SJCRH30 (cell line): Measurements from ENCODE around the gene MYO1C. TPM values are rescaled to one million over a fixed set of nuclear protein-coding genes. Genes with fewer than 3 reads are reported as not detected.
"Not testable (repeated sequence)": the region's sequence is repeated elsewhere in the genome, so short reads cannot be mapped to it uniquely, and the experiment has no call there.

Source experiments
- DNase-seq, 2 experiments: peaks; one replicate each; pipeline ENCODE4 v3.0.0-alpha.2; 2015 to 2020
- H3K27ac ChIP-seq: fragments of 250-450 bp; sonication (Bioruptor Pico); 2 replicates; pipeline ENCODE4 v1.5.1; 2020; ENCODE audit warnings: mild to moderate bottlenecking, moderate library complexity
- H3K27me3 ChIP-seq: fragments of 250-450 bp; sonication (Bioruptor Pico); 2 replicates; pipeline ENCODE4 v1.5.1; 2020; ENCODE audit warnings: mild to moderate bottlenecking, moderate library complexity
- H3K36me3 ChIP-seq: fragments of 250-450 bp; sonication (Bioruptor Pico); 2 replicates; pipeline ENCODE4 v1.5.1; 2020; ENCODE audit warnings: mild to moderate bottlenecking, moderate library complexity
- H3K4me1 ChIP-seq: fragments of 250-450 bp; sonication (Bioruptor Pico); 2 replicates; pipeline ENCODE4 v1.5.1; 2020; ENCODE audit warnings: mild to moderate bottlenecking, moderate library complexity
- H3K4me3 ChIP-seq: fragments of 250-450 bp; sonication (Bioruptor Pico); 2 replicates; pipeline ENCODE4 v1.5.1; 2020; ENCODE audit warnings: mild to moderate bottlenecking, moderate library complexity
- H3K9me3 ChIP-seq: fragments of 250-450 bp; sonication (Bioruptor Pico); replicated peaks from 2 replicates; pipeline ENCODE4 v1.5.1; 2020; ENCODE audit warnings: mild to moderate bottlenecking, moderate library complexity
- total RNA-seq: library from RNA; depleted of rRNA; stranded (reverse); fragments of >200 nt; shearing (Covaris generic); gene quantifications from 2 replicates; pipeline ENCODE4 v1.2.3, GENCODE V29; 2014

The MYO1C gene
- total RNA-seq, 1 experiment from 2014 or later = 19.1 TPM

DNA sequence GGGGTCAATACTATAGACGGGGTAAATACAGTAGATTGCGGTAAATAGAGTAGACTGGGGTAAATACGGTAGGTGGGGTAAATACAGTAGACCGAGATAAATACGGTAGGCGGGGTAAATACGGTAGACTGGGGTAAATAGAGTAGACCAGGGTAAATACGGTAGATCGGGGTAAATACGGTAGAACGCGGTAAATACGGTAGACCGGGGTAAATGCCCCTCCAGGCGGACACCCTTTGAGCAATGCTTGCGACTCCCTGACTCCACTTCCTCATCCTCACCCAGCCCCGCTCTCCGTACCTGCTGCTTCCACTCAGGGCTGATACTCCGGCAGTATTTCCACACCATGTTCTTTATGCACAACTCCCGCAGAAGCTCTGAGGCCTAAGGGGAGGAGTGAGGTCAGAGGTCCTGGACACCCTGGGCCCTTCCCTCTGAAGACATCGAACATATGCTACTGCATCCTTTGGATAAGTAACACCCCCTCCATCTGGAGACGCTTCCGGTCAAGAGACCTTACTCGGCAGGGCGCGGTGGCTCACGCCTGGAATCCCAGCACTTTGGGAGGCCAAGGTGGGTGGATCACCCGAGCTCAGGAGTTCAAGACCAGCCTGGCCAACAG, 23.1 kb downstream of the MYO1C start:
- H3K4me3 ChIP-seq = no peak overlapping the region
- H3K36me3 ChIP-seq = no peaks in the 10 kb centered on the region
- H3K9me3 ChIP-seq = no peaks in the 10 kb centered on the region
- H3K27me3 ChIP-seq = no peaks in the 10 kb centered on the region
- no peak for DNase-seq
- no peaks in the 10 kb centered on the region for H3K4me1 ChIP-seq
- no peak overlapping the region for H3K27ac ChIP-seq

DNA sequence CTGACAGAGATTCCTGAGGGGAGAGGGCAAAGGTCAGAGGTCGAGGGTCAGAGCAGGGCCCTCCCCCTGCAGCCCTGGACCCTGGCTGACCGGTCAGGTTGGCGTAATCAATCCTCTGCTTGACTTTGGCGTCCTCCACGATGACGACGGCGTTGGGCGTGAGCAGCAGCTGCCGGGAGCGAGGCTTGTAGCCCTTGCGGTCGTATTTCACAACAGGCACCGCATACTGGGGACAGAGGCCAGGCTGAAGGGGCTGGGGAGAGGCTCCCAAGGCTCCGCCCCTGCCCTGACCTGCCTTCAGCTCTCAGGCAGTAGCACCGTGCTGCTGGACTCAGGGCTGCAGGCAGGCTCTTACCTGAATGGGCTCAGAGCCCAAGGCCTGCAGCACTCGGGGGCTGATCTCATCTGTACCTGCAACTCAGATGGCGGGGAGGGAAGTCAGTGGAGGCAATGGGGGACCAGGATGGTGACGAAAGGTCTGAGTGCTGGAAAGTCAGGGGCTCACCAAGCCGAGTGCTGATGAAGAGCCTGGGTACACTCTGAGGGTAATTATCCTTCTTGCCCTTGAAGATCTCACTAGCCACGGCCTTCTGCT, 24.5 kb downstream of the MYO1C start:
- no peak overlapping the region for H3K4me3 ChIP-seq
- no peak for DNase-seq
- no peak overlapping the region for H3K27ac ChIP-seq
- no peaks in the 10 kb centered on the region for H3K9me3 ChIP-seq
- H3K36me3 ChIP-seq = no peaks in the 10 kb centered on the region
- H3K4me1 ChIP-seq = no peaks in the 10 kb centered on the region
- no peaks in the 10 kb centered on the region for H3K27me3 ChIP-seq

DNA sequence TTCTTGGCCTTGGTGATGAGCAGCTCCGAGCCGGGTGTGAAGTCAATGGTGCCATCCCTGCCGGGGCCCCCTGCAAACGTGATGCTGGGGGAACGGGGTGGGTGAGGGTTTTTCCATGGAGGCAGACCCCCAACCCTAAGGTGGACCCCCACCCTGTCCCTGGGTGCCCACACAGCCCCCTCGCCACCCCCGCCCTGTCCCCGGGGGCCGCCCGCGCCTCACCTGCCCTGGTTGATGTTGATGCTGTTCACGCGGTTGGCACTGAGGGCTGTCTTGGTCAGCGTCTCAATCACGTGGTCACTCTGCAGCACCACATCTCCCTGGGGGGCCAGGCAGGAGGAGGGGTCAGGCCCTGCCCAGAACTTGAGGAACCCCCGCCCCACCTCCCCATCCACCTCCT, 25.2 kb downstream of the MYO1C start:
- Histone ChIP-seq H3K9me3 (no peaks in the 10 kb centered on the region), H3K27ac (no peak overlapping the region), H3K4me1 (no peaks in the 10 kb centered on the region), H3K27me3 (no peaks in the 10 kb centered on the region), H3K4me3 (no peak overlapping the region), H3K36me3 (no peaks in the 10 kb centered on the region)
- no peak for DNase-seq

DNA sequence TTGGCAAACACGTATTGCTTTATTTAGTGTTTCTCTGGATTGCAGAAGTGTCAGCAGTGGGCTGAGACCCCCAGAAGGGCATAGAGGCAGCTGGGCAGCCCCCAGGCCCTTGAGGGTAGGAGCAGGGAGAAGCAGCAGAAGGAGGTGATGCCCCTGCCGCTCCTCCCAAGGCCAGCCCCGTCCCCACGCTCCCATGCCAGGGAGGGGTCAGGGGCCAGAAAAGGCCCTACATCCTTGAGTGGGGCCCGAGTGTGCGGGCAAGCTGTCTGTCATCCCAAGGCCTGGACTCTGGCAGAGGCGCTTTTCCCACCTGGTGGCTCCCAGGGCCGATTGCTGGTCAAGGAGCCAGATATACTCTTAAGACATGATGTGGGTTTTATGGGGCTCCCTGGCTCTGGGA, 28.3 kb downstream of the MYO1C start:
- Histone ChIP-seq H3K27ac (no peak overlapping the region), H3K27me3 (no peaks in the 10 kb centered on the region), H3K4me3 (no peak overlapping the region), H3K4me1 (no peaks in the 10 kb centered on the region), H3K36me3 (no peaks in the 10 kb centered on the region), H3K9me3 (no peaks in the 10 kb centered on the region)
- DNase-seq = no peak

DNA sequence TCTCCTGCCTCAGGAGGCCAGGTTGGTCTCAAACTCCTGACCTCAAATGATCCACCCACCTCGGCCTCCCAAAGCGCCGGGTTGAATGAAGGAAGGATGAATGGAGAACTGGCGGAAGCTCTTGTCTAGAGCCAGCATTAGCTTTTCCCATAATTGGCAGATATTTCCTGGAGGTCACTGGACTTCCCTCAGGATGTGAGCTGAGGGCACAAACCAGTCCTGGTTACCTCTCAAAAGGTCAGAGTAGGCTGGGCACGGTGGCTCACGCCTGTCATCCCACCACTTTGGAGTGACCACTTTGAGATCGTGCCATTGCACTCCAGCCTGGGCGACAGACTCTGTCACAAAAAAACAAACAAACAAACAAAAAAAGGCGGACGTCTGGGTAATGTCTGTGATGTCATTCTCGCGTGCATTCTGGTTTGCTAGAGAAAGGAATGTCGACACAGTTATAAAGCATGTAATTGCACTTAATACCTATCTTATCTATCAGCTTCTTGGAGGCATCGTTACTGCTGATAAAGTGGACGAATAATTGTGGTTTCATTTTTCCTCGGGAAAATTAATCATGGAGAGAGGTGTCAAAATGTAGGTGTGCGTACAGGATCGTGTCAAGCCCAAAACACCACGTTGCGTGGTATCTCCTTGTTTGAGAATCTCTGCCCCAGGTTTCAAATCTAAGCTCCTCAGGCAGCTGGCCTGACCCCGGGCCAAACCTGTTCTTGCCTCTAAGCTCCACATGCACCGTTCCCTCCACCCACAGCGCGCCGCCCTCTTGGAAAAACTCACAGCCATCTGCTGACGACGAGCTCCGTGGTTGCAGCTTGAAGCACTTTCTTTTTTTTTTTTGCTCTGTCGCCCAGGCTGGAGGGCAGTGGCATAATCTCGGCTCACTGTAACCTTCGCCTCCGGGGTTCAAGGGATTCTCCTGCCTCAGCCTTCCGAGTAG, 30.0 kb downstream of the MYO1C start:
- no peaks in the 10 kb centered on the region for H3K36me3 ChIP-seq
- no peaks in the 10 kb centered on the region for H3K4me1 ChIP-seq
- H3K4me3 ChIP-seq = no peak overlapping the region
- no peaks in the 10 kb centered on the region for H3K27me3 ChIP-seq
- H3K9me3 ChIP-seq = no peaks in the 10 kb centered on the region
- H3K27ac ChIP-seq = no peak overlapping the region
- no peak for DNase-seq

DNA sequence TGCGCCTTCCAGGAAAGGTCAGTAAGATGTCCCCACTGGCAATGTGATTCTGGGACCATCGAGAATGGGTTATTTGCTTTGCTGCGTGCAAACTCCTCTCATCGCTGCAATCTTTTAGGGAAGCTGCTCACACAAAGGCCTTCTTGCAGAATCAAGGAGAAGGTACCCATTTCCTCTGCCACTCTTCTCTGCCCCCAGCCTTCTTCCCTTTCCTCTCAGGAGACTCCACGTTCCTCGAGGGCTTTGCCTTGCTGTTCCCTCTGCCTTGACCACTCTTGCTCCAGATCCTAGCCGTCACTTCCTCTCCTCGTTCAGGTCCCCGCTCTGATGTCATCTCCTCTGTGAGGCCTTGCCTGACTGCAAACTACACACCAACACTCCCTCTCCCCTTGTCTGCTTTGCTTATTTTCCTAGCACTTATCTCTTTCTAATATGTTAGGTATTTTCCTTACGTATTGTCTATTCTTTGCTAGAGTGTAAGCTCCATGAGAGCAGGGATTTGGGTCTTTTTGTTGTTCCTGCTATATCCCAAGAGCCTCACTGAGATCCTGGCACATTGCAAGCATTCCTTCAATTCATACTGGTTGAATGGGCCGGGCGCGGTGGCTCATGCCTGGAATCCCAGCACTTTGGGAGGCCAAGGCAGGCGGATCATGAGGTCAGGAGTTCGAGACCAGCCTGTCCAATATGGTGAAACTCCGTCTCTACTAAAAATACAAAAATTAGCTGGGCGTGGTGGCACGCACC, 31.1 kb downstream of the MYO1C start:
- no peak for DNase-seq
- Histone ChIP-seq H3K27me3 (no peaks in the 10 kb centered on the region), H3K9me3 (no peaks in the 10 kb centered on the region), H3K27ac (no peak overlapping the region), H3K4me1 (no peaks in the 10 kb centered on the region), H3K36me3 (no peaks in the 10 kb centered on the region), H3K4me3 (no peak overlapping the region)

DNA sequence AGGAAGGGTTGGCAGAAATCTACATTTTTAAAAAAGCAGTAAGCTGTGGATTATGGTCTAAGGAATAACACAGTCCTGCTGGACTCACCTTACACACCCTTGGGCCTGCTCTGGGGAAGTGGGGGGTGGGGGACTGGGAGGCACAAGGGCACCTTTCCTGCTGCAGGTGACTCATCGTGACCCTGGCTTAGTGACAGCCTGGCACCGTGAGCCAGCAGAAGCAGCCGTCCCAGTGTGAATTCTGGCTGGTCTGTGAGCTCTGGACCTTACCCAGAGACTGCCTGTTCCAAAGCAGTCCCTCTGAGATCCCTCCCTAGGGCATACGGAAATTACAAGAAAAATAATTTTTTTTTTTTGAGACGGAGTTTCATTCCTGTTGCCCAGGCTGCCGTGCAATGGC, 32.3 kb downstream of the MYO1C start:
- Histone ChIP-seq H3K27me3 (no peaks in the 10 kb centered on the region), H3K4me1 (no peaks in the 10 kb centered on the region), H3K4me3 (no peak overlapping the region), H3K27ac (no peak overlapping the region), H3K9me3 (no peaks in the 10 kb centered on the region), H3K36me3 (no peaks in the 10 kb centered on the region)
- no peak for DNase-seq

DNA sequence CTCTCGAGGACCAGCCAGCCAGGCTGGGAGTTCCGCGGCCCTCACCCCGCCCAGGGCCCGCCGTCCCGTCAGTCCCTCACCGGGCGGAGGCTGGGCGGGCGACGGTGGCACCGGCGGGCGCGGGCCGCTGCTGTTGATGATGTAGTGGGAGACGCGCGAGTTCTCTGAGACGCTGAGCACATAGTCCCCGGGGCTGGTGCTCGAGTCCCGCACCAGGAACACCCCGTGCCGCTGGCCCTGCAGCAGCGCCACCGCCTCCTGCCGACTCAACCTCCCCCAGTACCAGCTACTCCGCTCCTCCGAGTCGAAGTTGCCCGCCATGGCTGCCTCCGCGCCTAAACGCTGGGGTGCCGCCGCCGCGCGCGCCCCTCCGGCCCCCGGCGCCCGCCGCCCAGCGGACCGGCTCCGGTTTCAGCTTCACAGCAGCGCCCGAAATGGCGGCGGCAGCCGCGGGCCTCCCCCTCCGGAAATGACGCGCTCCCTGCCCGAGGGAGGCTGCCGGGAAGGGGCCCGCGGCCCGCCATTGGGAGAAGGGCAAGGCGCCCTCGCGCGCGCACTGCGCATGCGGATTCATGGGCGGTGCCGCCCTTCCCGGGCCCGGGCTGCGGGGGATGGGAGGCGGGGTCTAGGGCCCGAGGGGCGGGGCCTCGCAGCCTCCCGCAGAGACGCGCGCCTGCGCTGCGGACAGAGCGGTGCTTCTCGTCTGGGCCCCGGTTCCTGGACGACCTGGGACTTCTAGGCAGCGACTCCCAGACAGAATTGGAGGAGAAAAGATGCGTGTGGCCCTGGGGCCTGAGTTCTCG, 36.5 kb downstream of the MYO1C start, which contains the start of gene CRK:
Gene CRK (minus strand): TSS at position 436 of the 803 bp plus-strand sequence. CDS start 115 bp downstream, at position 321.
- peak; percentile 92 for DNase-seq
- H3K27ac ChIP-seq = peak within 1 kb of the TSS; percentile 69
- H3K4me1 ChIP-seq = no peaks in the 10 kb centered on the region
- H3K4me3 ChIP-seq = peak within 1 kb of the TSS; percentile 90
- no peaks in the 10 kb centered on the region for H3K9me3 ChIP-seq
- H3K27me3 ChIP-seq = no peaks in the 10 kb centered on the region
- H3K36me3 ChIP-seq = no peaks in the 10 kb centered on the region; the same call in 1 of the 2 replicates

DNA sequence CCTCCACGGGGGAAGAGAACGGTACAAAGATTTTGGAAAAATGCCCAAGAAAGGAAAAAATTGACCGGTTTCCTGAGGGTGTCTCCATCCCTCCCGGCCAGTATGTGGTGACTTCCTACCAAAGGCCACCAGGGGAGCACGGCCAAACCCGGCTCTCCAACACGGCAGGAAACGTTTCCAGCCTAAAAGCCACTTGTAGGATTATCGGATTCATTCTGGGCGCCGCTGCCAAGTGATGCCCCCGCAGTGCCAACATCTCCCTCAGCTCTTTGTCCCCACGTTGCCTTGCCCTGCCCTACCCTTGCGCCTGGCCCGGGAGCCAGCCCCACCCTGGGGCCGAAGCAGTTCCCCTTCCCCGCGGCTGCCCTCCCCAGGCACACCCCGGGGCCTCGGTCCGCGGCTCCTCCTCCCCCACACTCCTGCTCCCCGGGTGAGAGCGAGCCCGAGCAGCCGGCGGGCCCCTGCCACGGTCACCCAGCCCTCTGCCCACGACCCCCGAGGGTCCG, 37.1 kb downstream of the MYO1C start:
- peak overlapping the region; percentile 90 for H3K4me3 ChIP-seq
- no peaks in the 10 kb centered on the region for H3K27me3 ChIP-seq
- peak; percentile 59 to 71 for DNase-seq
- no peaks in the 10 kb centered on the region; the same call in 1 of the 2 replicates for H3K36me3 ChIP-seq
- H3K9me3 ChIP-seq = no peaks in the 10 kb centered on the region
- H3K4me1 ChIP-seq = no peaks in the 10 kb centered on the region
- H3K27ac ChIP-seq = peak overlapping the region; percentile 69

DNA sequence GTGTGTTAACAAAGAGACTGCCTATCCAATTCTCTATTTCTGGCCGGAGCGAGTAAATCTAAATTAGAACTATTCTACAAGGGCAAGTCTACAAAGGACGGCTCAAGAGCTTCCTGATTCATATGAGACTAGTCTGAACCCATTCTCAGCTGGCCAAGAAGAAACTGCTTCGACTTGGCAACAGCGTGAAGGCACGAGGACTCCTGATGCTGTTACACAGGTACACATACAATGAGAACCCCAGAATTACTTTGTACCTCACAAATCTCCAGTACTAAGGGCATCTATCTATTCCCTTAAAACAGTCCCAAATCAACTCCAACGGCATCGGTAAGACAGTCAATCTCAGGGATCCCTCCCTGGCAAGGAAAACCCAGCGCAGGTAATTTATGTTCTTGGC, 37.9 kb downstream of the MYO1C start:
- H3K36me3 ChIP-seq = no peaks in the 10 kb centered on the region; the same call in 1 of the 2 replicates
- H3K4me1 ChIP-seq = no peaks in the 10 kb centered on the region
- DNase-seq = no peak
- H3K27me3 ChIP-seq = no peaks in the 10 kb centered on the region
- peak overlapping the region; percentile 90 for H3K4me3 ChIP-seq
- H3K9me3 ChIP-seq = no peaks in the 10 kb centered on the region
- H3K27ac ChIP-seq = no peak overlapping the region

DNA sequence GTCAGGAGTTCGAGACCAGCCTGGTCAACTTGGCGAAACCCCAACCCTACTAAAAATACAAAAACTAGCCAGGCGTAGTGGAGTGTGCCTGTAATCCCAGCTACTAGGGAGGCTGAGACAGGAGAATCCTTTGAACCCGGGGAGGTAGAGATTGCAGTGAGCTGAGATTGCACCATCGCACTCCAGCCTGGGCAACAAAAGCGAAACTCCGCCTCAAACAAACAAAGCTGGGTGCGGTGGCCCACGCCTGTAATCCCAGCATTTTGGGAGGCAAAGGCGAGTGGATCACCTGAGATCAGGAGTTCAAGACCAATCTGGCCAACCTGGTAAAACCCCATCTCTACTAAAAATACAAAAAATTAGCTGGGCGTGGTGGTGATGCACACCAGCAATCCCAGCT, 38.8 kb downstream of the MYO1C start:
- DNase-seq, H3K27ac ChIP-seq, H3K4me3 ChIP-seq, H3K9me3 ChIP-seq, H3K27me3 ChIP-seq, H3K4me1 ChIP-seq, H3K36me3 ChIP-seq: not testable (repeated sequence)

DNA sequence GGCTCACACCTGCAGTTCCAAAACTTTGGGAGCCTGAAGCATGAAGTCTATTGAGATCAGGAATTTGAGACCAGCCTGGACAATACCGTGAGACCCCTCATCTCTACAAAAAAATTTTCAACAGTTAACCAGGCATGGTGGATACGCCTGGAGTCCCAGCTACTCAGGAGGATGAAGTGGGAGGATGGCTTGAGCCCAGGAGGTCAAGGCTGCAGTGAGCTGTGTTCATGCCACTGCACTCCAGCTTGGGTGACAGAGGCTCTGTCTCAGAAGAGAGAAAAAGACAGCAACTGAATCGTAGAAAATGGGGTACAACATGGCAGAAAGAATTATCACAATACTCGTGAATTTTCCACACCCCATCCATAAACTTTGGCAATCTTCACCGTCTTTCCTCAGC, 39.6 kb downstream of the MYO1C start:
- Histone ChIP-seq H3K4me1 (no peaks in the 10 kb centered on the region), H3K27ac (no peak overlapping the region), H3K27me3 (no peaks in the 10 kb centered on the region), H3K9me3 (no peaks in the 10 kb centered on the region), H3K36me3 (no peaks in the 10 kb centered on the region; the same call in 1 of the 2 replicates), H3K4me3 (no peak overlapping the region)
- no peak for DNase-seq

DNA sequence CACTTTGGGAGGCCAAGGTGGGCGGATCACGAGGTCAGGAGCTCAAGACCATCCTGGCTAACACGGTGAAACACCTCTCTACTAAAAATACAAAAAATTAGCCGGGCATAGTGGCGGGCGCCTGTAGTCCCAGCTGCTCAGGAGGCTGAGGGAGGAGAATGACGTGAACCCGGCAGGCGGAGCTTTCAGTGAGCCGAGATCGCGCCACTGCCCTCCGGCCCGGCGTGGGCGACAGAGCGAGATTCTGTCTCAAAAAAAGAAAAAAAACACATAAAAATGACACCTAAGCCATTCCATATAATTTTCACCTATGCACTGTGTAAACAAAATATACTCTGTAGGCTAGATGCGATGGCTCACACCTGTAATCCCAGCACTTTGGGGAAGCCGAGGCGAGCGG, 42.2 kb downstream of the MYO1C start:
- not testable (repeated sequence) for H3K36me3 ChIP-seq, H3K27ac ChIP-seq, H3K4me3 ChIP-seq, DNase-seq, H3K27me3 ChIP-seq, H3K9me3 ChIP-seq, H3K4me1 ChIP-seq
